Activated T-cell treated with anti-CD3 and anti-CD28 coated beads, Interleukin-2, amount 50 U/mL, for 4 hours (primary cell): ENCODE measurements around the gene SYNDIG1L. TPM values are rescaled to one million over a fixed set of nuclear protein-coding genes. Genes with fewer than 3 reads are reported as not detected.

Experiments used
- ATAC-seq, 2 donors: fragments of 200-7000 bp; cut with Tn5 transposase; one replicate each; pipeline ENCODE4 v1.10.0; 2021
- DNase-seq: peaks from one replicate; pipeline ENCODE4 v3.0.0-alpha.2; 2020
- H3K27me3 Mint-ChIP-seq: one replicate; pipeline ENCODE4 v1.8.0; 2021; ENCODE audit warnings: low read depth, mixed read lengths
- H3K36me3 Mint-ChIP-seq: one replicate; pipeline ENCODE4 v1.8.0; 2022; ENCODE audit warnings: mixed read lengths; ENCODE audit not compliant: insufficient read depth
- H3K4me1 Mint-ChIP-seq: one replicate; pipeline ENCODE4 v1.8.0; 2021; ENCODE audit warnings: low read depth, mixed read lengths
- H3K4me3 Mint-ChIP-seq: one replicate; pipeline ENCODE4 v1.8.0; 2021; ENCODE audit warnings: mild to moderate bottlenecking, moderate library complexity, mixed read lengths
- H3K9me3 Mint-ChIP-seq: one replicate; pipeline ENCODE4 v1.8.0; 2021; ENCODE audit warnings: mixed read lengths
- total RNA-seq, 3 donors: library from RNA; stranded (reverse); gene quantifications; one replicate each; pipeline ENCODE4 v1.2.1, GENCODE V29; 2021

Gene SYNDIG1L
- not detected for total RNA-seq

DNA sequence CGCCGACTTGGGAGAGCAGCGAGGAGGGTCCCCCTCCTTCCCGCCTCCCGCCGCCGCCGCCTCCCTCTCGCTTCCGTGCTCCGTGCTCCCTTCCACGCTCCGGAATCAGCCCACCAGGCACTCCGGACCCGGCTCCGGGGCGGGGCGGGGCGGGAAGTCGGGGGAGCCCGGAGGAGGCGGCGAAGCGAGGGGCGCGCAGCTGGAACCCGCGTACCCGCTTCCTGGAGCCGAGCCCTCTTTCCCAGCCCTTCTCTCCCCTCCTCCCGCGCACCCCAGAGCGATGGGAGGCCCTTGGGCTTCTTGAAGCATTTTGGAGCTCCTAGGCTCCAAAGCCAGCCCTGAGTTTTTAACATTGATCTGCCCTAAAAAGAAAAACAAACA lies at the start of gene SYNDIG1L:
TSS of gene SYNDIG1L (minus strand) at position 9 of the 381 bp plus-strand sequence. CDS start 16,466 bp downstream, outside the sequence.
- H3K4me1 Mint-ChIP-seq, result peaks cover 2% of the 10 kb centered on the region
- H3K4me3 Mint-ChIP-seq, result no peak within 1 kb of the TSS
- ATAC-seq (no peak), DNase-seq (no peak)
- H3K9me3 Mint-ChIP-seq, result peaks cover under 1% of the 10 kb centered on the region
- H3K36me3 Mint-ChIP-seq, result no peaks in the 10 kb centered on the region
- peaks cover 50% of the 10 kb centered on the region for H3K27me3 Mint-ChIP-seq

GRCh38 chr14:74475678-74476077 lies 49.7 kb upstream of the SYNDIG1L start:
- Mint-ChIP-seq H3K36me3 (peaks cover 29% of the 10 kb centered on the region), H3K4me1 (no peaks in the 10 kb centered on the region), H3K27me3 (no peaks in the 10 kb centered on the region), H3K9me3 (no peaks in the 10 kb centered on the region), H3K4me3 (no peak overlapping the region)
- no peak for ATAC-seq
- DNase-seq, result no peak

DNA sequence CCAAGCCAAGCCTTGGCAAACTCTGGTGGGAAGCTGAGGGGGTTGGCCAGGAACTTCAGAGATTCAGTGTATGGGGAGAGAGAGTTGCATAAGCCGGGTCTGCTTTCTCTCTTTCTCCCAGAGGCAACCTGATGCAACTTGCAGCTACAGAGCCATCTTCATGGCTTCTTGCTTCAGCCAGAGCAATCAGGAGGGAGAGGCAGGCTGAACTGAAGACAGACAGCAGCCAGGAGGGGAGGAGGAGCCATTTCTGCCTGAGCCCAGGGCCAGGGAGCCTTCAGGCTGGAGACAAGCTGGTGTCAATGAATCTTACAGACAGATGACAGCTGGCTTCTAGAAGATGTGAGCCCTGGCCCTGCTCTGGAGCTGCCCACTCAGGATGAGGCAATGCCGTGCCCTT lies 48.4 kb upstream of the SYNDIG1L start:
- Mint-ChIP-seq H3K9me3 (no peaks in the 10 kb centered on the region), H3K27me3 (no peaks in the 10 kb centered on the region), H3K36me3 (peaks cover 18% of the 10 kb centered on the region), H3K4me1 (no peaks in the 10 kb centered on the region), H3K4me3 (no peak overlapping the region)
- ATAC-seq (no peak), DNase-seq (no peak)

- H3K4me1 Mint-ChIP-seq, result no peaks in the 10 kb centered on the region
- no peaks in the 10 kb centered on the region for H3K9me3 Mint-ChIP-seq
- no peak for ATAC-seq
- H3K36me3 Mint-ChIP-seq, result peaks cover 16% of the 10 kb centered on the region
- no peak for DNase-seq
- H3K27me3 Mint-ChIP-seq, result no peaks in the 10 kb centered on the region
- H3K4me3 Mint-ChIP-seq, result no peak overlapping the region
Measured at GRCh38 chr14:74472601-74473000, 46.6 kb upstream of the SYNDIG1L start.

GRCh38 chr14:74469548-74470518 lies 43.8 kb upstream of the SYNDIG1L start:
- Mint-ChIP-seq H3K4me1 (no peaks in the 10 kb centered on the region), H3K27me3 (no peaks in the 10 kb centered on the region), H3K36me3 (peaks cover 10% of the 10 kb centered on the region), H3K9me3 (no peaks in the 10 kb centered on the region), H3K4me3 (no peak overlapping the region)
- no peak for ATAC-seq
- DNase-seq, result no peak

- peaks cover 2% of the 10 kb centered on the region for H3K36me3 Mint-ChIP-seq
- no peaks in the 10 kb centered on the region for H3K9me3 Mint-ChIP-seq
Measured at GRCh38 chr14:74468513-74468912, 42.5 kb upstream of the SYNDIG1L start.

GRCh38 chr14:74465335-74465734 lies 39.3 kb upstream of the SYNDIG1L start:
- Mint-ChIP-seq H3K27me3 (peaks cover 10% of the 10 kb centered on the region), H3K4me1 (no peaks in the 10 kb centered on the region), H3K36me3 (no peaks in the 10 kb centered on the region), H3K9me3 (no peaks in the 10 kb centered on the region), H3K4me3 (no peak overlapping the region)
- DNase-seq (no peak), ATAC-seq (no peak)

More at GRCh38 chr14:74468513-74468912, 42.5 kb upstream of the SYNDIG1L start:
- Mint-ChIP-seq H3K4me1 (no peaks in the 10 kb centered on the region), H3K4me3 (no peak overlapping the region), H3K27me3 (no peaks in the 10 kb centered on the region)
- ATAC-seq (no peak), DNase-seq (no peak)

- Mint-ChIP-seq H3K4me3 (no peak overlapping the region), H3K4me1 (no peaks in the 10 kb centered on the region), H3K27me3 (peaks cover 13% of the 10 kb centered on the region), H3K36me3 (no peaks in the 10 kb centered on the region), H3K9me3 (no peaks in the 10 kb centered on the region)
- ATAC-seq, result no peak
- DNase-seq, result no peak
Measured at GRCh38 chr14:74464785-74465184, 38.8 kb upstream of the SYNDIG1L start.

DNA sequence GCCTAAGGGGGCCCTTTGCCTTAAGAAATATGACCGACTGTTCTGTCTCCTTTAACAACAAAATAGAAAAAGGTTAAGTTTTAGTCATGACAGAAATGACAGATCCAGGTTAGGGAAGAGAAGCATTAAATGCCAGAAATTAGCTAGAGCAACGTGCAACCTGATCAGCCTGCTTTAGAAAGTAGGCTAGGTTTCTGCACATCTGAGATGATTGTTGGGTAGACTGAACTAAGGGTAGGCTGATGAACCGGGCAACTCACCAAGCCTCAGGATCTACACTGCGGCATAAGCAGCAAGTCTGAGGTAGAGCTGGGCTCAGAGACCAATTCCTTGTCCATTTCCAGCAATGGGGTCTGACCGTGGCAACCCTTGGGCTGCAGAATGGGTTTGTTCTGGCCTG lies 37.7 kb upstream of the SYNDIG1L start:
- no peak for ATAC-seq
- H3K4me3 Mint-ChIP-seq, result no peak overlapping the region

GRCh38 chr14:74462993-74463392 lies 37.0 kb upstream of the SYNDIG1L start:
- Mint-ChIP-seq H3K9me3 (no peaks in the 10 kb centered on the region), H3K27me3 (peaks cover 14% of the 10 kb centered on the region), H3K4me1 (no peaks in the 10 kb centered on the region), H3K4me3 (no peak overlapping the region), H3K36me3 (no peaks in the 10 kb centered on the region)
- DNase-seq (no peak), ATAC-seq (no peak)

More for the DNA sequence above, 37.7 kb upstream of the SYNDIG1L start:
- no peak for DNase-seq
- H3K4me1 Mint-ChIP-seq, result no peaks in the 10 kb centered on the region
- H3K36me3 Mint-ChIP-seq, result no peaks in the 10 kb centered on the region
- peaks cover 14% of the 10 kb centered on the region for H3K27me3 Mint-ChIP-seq
- H3K9me3 Mint-ChIP-seq, result no peaks in the 10 kb centered on the region

DNA sequence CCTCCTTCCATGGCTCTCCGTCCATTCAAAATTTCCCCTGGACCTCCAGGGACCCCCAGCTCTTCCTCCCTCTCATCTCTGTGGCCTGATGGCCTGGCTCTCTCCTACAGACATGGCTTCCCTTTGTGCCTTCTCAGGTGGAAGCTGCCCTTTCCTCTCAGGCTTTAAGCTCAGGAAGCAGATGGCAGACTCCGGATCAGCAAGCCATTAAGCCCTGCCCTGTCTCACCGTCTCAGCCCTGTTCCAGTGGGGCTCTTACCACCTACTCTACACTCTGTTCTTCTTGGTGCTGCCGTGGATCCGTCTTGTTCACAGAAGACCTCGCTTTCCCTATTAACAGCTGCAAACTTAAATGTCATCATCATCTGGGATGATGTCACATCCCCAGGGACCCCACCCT lies 34.0 kb upstream of the SYNDIG1L start:
- H3K9me3 Mint-ChIP-seq, result no peaks in the 10 kb centered on the region
- no peaks in the 10 kb centered on the region for H3K36me3 Mint-ChIP-seq
- no peaks in the 10 kb centered on the region for H3K4me1 Mint-ChIP-seq
- peaks cover 16% of the 10 kb centered on the region for H3K27me3 Mint-ChIP-seq
- DNase-seq, result no peak
- ATAC-seq, result no peak
- no peak overlapping the region for H3K4me3 Mint-ChIP-seq

DNA sequence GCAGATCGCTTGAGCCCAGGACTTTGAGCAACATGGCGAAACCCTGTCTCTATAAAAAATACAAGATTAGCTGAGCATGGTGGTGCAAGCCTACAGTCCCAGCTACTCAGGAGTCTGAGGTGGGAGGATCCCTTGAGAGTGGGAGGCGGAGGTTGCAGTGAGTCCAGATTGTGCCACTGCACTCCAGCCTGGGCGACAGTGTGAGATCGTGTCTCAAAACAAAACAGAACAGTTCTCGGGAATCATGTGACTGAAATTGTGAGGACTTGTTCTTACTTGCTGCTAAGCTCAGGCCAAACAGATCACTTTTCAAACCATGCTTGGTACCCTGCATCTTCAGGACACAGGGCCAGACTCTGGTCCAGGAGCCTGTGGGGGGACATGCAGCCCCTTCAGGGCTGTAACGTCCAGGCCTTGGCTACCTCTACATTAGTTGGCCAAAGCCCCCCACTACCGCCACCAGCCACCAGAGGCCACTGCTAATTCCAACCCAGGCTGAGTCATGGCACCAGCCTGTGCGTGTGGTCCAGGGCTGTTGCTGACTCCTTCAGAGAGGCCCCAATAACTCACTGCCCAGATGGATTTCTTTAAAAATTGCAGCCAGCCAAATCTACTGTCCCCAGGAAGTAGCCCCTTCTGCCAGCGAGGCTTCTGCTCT lies 33.4 kb upstream of the SYNDIG1L start:
- no peaks in the 10 kb centered on the region for H3K4me1 Mint-ChIP-seq
- ATAC-seq (peak; percentile 59 to 79), DNase-seq (no peak)
- peaks cover 16% of the 10 kb centered on the region for H3K27me3 Mint-ChIP-seq
- peaks cover 1% of the 10 kb centered on the region for H3K36me3 Mint-ChIP-seq
- no peaks in the 10 kb centered on the region for H3K9me3 Mint-ChIP-seq
- no peak overlapping the region for H3K4me3 Mint-ChIP-seq

- Mint-ChIP-seq H3K27me3 (peaks cover 15% of the 10 kb centered on the region), H3K4me1 (no peaks in the 10 kb centered on the region), H3K9me3 (no peaks in the 10 kb centered on the region), H3K4me3 (no peak overlapping the region), H3K36me3 (peaks cover 1% of the 10 kb centered on the region)
- DNase-seq, result no peak
- no peak for ATAC-seq
Measured at GRCh38 chr14:74457565-74457895, 31.5 kb upstream of the SYNDIG1L start.

DNA sequence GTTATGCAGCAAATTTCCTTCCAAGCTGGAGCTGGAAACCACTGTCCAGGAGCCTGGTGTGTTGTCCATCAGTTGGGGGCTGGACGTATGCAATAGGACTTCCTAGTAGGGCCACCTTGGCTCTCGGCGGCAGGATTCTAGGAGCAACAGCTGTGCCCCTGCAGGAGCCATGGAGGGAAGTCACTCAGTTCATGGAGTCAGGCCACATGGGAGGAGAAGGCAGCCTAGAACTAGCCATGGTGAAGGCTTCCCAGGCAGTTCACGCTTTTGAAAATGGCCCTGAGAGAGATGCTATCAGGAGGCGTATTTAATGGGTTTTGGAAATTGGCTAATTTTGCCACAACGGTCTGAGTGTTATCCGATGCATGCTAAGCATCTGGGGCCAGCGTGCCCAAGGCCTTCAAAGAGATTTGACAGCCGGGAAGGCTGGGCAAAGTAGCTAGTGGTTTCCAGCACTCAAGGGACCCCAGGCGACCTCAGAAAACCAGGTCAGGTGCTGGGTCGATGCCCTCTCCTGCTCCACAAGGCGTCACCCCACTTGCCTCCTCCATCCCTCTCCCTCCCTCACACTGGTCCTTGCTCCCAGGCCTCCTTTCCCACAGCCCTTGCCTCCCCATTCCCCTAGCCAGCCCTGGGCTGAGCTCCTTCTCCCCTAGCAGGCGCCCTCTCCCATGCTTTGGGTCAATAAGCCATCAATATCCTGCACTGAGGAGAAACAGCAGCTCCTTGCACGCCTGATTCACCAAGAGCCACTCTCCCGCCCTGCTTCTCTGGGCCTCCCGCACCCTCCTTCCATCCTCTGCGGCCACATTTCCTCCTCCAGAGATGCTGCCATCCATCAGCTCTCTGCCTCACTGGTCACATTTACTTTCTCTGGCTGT lies 30.9 kb upstream of the SYNDIG1L start:
- ATAC-seq (no peak), DNase-seq (no peak)
- H3K36me3 Mint-ChIP-seq, result peaks cover 1% of the 10 kb centered on the region
- H3K27me3 Mint-ChIP-seq, result peaks cover 17% of the 10 kb centered on the region
- H3K4me3 Mint-ChIP-seq, result no peak overlapping the region
- no peaks in the 10 kb centered on the region for H3K4me1 Mint-ChIP-seq
- H3K9me3 Mint-ChIP-seq, result no peaks in the 10 kb centered on the region
